Subcutaneous adipose tissue (tissue), 4 donors: ENCODE measurements around the gene DENND1C. TPM values are rescaled to one million over a fixed set of nuclear protein-coding genes. Genes with fewer than 3 reads are reported as not detected.

Experiments
- CTCF ChIP-seq: fragments of 450-650 bp; IDR thresholded peaks from one replicate; pipeline ENCODE4 v1.5.1; 2016; ENCODE audit warnings: low read depth, mild to moderate bottlenecking, control low read depth, antibody characterized with exemption, moderate library complexity
- total RNA-seq, 4 donors: library from RNA; depleted of rRNA; stranded (reverse); fragments of >200 nt; gene quantifications; one replicate each; pipeline ENCODE4 v1.1.0, GENCODE V29; 2016

Gene DENND1C
- total RNA-seq, 4 donors from 2014 or later: 2.4 to 8.0 (median 4.0) TPM

GRCh38 chr19:6480848-6481415, 655 bp downstream of the DENND1C start:
- no peak for TF ChIP-seq CTCF

DNA sequence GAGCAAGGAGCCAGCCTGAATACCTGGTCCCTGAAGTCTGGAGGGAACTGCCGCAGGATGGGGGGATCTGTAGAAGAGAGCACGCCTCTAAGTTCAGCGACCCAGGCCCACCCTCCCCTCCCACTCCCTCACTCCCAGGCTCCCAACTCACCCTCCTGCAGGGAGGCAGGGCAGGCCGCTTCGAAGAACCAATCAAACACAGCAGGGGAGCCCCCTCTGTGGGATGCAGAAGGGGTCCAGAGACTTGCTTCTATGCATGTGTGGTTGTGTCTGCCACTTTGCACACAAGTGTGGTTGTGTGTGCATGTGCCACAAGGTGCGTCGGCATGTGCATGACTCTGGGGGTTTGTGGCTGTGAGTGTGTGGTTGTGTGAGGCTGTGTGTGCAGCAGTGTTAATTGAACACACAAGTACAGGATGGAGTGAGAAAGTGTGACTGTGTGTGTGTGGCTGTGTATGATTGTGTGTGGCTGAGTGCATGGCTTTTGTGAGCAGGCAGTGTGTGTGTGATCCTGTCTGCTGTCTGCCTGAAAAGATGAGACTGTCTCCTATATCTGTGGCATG, 1.7 kb downstream of the DENND1C start:
- TF ChIP-seq CTCF: no peak

DNA sequence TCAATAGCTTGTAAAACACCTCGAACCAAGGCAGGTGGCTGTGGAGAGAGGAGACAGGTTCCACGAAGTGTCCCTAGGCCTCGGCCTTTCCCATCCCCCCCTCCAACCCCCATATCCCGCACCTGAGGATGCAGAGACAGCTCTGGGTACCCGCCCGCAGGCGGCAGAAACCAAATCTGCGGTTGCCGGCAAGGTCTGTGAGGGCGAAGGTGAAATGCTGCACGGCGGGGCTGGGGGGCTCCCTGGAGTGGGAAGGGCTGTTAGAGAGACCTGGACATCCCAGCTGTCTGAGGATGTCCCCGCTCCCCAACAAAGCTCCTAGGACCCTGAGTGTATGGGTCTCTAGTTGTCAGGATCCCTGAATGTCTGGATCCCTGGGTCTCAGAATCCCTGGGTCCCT, 2.8 kb downstream of the DENND1C start:
- no peak for TF ChIP-seq CTCF

GRCh38 chr19:6476896-6477431, 4.6 kb downstream of the DENND1C start:
- no peak for TF ChIP-seq CTCF

GRCh38 chr19:6476155-6476895, 5.3 kb downstream of the DENND1C start:
- TF ChIP-seq CTCF: no peak

GRCh38 chr19:6475321-6476108, 6.1 kb downstream of the DENND1C start:
- no peak for TF ChIP-seq CTCF
